HEK293 (cell line): ENCODE results near the gene KLHL29.

Source experiments
- CTCF ChIP-seq: fragments of 450-650 bp; formaldehyde crosslinking; IDR thresholded peaks from 2 replicates; pipeline ENCODE4 v1.5.1; 2016; ENCODE audit warnings: missing biosample characterization, missing genetic modification characterization
- ZBTB7A ChIP-seq: fragments of 450-650 bp; formaldehyde crosslinking; IDR thresholded peaks from 2 replicates; pipeline ENCODE4 v1.5.1; 2016; ENCODE audit warnings: low read depth, missing biosample characterization, missing genetic modification characterization
- ZNF23 ChIP-seq: fragments of 450-650 bp; formaldehyde crosslinking; IDR thresholded peaks from 2 replicates; pipeline ENCODE4 v1.5.1; 2016; ENCODE audit warnings: missing biosample characterization, missing genetic modification characterization, borderline replicate concordance
- ZNF274 ChIP-seq, 2 experiments: fragments of 200-500 bp in 1 of 2; fragments of 450-650 bp in 1 of 2; sonication (Bioruptor generic) in 1 of 2; formaldehyde crosslinking in 1 of 2; IDR thresholded peaks; 2 replicates each; pipeline versions ENCODE4 v1.5.1 to v1.6.1; 2014 to 2016; ENCODE audit warnings: borderline replicate concordance in 1 of 2, inconsistent platforms in 1 of 2, low read length in 1 of 2, missing biosample characterization in 1 of 2, missing genetic modification characterization in 1 of 2
- ZNF292 ChIP-seq: fragments of 450-650 bp; formaldehyde crosslinking; IDR thresholded peaks from 2 replicates; pipeline ENCODE4 v1.5.1; 2016; ENCODE audit warnings: low read depth, missing biosample characterization, missing genetic modification characterization, borderline replicate concordance
- ZNF302 ChIP-seq: fragments of 450-650 bp; formaldehyde crosslinking; IDR thresholded peaks from 2 replicates; pipeline ENCODE4 v1.5.1; 2016; ENCODE audit warnings: missing biosample characterization, missing genetic modification characterization, low read depth
- ZNF366 ChIP-seq: fragments of 450-650 bp; formaldehyde crosslinking; conservative IDR thresholded peaks from 2 replicates; pipeline ENCODE4 v1.5.1; 2016; ENCODE audit warnings: missing biosample characterization, missing genetic modification characterization
- ZNF488 ChIP-seq: fragments of 450-650 bp; formaldehyde crosslinking; IDR thresholded peaks from 2 replicates; pipeline ENCODE4 v1.5.1; 2016; ENCODE audit warnings: missing biosample characterization, missing genetic modification characterization

GRCh38 chr2:23420840-23421476, 36.0 kb downstream of the KLHL29 start:
- TF ChIP-seq ZNF274 (IDR thresholded peaks at IDR 0.05; ENCODE audit: low read length) (no peak), ZNF274 (tag by site-specific recombination; IDR thresholded peaks at IDR 0.05; ENCODE audit: borderline replicate concordance) (no peak), ZNF366 (tag by site-specific recombination) (no peak), ZNF292 (tag by site-specific recombination) (no peak), ZNF23 (tag by site-specific recombination) (no peak), CTCF (tag by site-specific recombination) (no peak), ZNF302 (no peak), ZBTB7A (no peak), ZNF488 (no peak)
